MG63 (cell line): ENCODE measurements around the gene CORO6. TPM values are rescaled to one million over a fixed set of nuclear protein-coding genes. Genes with fewer than 3 reads are reported as not detected.

Experiments
- DNase-seq: peaks from one replicate; pipeline ENCODE4 v3.0.0-alpha.2; 2020
- H3K27me3 ChIP-seq: fragments of 250-450 bp; sonication (Bioruptor Pico); 2 replicates; pipeline ENCODE4 v1.5.1; 2020; ENCODE audit warnings: mild to moderate bottlenecking, moderate library complexity
- H3K36me3 ChIP-seq: fragments of 250-450 bp; sonication (Bioruptor Pico); 2 replicates; pipeline ENCODE4 v1.5.1; 2020; ENCODE audit warnings: mild to moderate bottlenecking, moderate library complexity
- H3K4me3 ChIP-seq: fragments of 250-450 bp; sonication (Bioruptor Pico); 2 replicates; pipeline ENCODE4 v1.5.1; 2020; ENCODE audit warnings: mild to moderate bottlenecking, moderate library complexity
- H3K9me3 ChIP-seq: fragments of 250-450 bp; sonication (Bioruptor Pico); 2 replicates; pipeline ENCODE4 v1.5.1; 2020; ENCODE audit warnings: mild to moderate bottlenecking, moderate library complexity
- total RNA-seq: library from RNA; depleted of rRNA; stranded (reverse); fragments of >200 nt; shearing (Covaris generic); gene quantifications from 2 replicates; pipeline ENCODE4 v1.2.3, GENCODE V29; 2014; ENCODE audit warnings: low replicate concordance

CORO6 gene
- total RNA-seq, 1 experiment from 2014 or later: 1.2 TPM

DNA sequence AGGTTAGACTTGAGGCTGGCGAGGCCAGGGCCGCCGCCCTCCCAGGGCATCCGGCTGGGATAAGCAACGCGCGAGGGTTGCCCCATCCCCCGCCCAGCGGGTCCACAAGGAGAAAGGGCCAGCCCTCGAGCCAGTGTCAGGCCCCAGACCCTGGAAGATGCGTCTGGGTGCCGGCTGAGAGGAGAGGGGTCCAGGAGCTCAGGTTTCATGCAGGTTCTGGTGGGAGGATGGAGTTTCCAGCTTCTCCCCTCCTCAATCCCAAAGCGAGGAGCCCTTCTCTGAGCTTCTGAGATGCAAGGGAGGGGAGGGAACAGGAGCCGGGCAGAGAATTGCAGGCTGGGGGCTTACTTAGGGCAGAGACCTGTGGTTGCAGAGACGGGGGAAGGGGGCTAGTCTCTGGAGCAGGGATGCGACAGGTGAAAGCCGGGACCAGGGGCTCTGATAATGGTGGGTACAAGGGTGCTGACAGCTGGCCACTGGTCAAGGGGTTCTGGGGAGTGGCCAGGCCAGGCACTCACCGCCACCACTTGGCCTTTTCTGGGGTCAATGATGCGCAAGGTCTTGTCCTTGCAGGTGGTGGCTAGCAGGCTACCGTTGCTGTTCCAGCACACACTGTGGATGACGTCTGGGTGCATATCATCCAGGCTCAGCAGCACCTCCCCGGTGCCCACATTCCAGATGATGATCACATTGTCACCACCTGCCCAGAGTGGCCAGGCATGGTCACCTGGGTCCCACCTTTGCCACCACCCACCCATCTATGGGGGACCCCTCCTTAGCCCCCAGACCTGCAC is 4.2 kb downstream of the CORO6 start:
- no peak for DNase-seq
- H3K27me3 ChIP-seq: no peaks in the 10 kb centered on the region
- no peaks in the 10 kb centered on the region for H3K9me3 ChIP-seq
- no peak overlapping the region for H3K4me3 ChIP-seq
- no peaks in the 10 kb centered on the region for H3K36me3 ChIP-seq

DNA sequence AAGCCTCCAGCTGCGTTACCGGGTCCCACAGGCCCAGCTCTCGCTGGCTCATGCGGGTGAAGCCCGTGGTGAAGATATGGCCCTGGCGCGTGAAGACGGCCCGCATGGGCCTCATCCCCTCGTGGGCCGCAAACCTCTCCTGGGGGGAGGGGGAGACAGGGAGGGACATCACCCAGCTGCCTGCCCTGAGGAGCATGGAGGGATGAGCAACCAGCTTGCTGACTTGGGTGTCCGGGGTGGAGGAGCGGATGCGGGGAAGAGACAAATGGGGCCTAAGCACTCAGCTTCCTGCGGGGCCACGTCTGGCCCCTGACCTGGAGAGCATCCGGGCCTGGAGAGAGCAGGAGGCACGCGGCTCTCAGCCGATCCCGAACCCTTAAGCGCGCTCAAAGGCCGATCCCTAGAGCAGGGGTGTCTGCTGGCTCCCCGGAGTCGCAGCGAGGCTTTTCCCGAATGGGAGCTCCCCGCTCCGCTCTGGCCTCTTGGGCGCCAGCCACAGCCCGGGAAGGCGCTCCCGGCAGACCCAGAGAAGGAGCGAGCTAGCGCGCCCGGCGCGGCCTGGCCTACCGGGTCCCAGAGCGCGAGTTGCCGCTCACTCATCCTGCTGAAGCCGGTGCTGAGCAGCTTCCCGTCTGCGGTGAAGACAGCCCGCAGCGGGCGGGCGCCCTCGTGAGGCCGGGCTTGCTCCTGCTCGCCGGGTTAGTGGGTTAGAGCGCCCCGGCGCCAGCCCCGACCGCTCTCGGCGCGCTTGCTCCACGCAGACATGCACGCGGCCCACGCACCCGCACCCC is 5.0 kb downstream of the CORO6 start:
- no peaks in the 10 kb centered on the region for H3K36me3 ChIP-seq
- no peaks in the 10 kb centered on the region for H3K9me3 ChIP-seq
- no peak overlapping the region for H3K4me3 ChIP-seq
- DNase-seq: no peak
- H3K27me3 ChIP-seq: no peaks in the 10 kb centered on the region

DNA sequence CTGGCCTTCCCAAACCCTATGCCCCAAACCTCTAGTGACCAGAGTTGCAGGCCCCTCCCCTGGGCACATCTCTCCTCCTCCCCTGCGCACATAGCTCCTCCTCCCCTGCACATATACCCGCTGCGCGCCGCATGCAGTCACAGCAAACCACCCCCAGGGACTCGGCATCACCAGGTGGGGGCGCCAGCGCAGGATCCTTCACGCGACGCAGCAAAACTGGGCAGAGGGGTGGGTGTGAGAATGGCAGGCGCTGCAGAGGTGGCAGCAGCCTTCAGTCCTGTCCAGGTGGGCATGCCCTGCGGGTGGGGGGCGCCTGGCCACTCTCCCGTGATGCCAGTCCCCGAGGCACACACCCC is 5.6 kb downstream of the CORO6 start:
- no peak for DNase-seq
- H3K36me3 ChIP-seq: no peaks in the 10 kb centered on the region
- H3K4me3 ChIP-seq: no peak overlapping the region
- no peaks in the 10 kb centered on the region for H3K27me3 ChIP-seq
- no peaks in the 10 kb centered on the region for H3K9me3 ChIP-seq

DNA sequence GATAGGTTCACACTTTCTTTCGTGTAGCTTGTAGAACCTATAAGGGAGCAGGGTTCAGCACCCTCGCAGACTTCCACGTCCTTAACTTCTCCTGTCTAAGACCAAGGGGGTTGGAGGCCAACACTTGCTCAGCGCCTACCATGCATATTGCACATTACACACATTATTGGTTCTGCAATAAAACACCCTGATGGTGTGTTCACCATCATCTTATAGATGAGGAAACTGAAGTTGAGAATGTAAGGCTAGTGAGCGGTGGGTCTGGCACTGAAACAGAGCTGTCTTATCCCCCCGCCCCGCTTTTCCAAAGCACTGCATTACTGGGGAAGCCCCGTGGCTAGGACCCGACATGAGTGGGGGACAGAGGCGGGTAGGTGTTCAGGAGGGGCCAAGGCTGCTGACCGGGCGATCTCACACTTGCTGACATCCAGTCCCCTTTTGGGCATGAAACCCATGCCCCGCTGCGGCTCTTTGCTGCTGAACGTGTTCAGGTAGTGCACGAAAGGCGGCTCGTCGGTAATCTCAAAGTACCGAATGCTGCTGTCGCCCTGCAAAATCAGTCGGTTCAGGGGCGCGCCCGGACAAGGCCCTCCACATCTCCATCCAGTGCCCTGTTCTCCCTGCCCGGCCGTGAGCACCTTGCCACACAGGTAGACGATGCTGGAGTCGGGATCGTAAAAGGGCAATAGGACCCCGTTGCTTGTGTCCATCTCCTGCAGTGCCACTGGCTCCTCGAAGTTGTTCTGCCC is 6.2 kb downstream of the CORO6 start:
- Histone ChIP-seq H3K9me3 (no peaks in the 10 kb centered on the region), H3K36me3 (no peaks in the 10 kb centered on the region), H3K27me3 (no peaks in the 10 kb centered on the region), H3K4me3 (no peak overlapping the region)
- no peak for DNase-seq

DNA sequence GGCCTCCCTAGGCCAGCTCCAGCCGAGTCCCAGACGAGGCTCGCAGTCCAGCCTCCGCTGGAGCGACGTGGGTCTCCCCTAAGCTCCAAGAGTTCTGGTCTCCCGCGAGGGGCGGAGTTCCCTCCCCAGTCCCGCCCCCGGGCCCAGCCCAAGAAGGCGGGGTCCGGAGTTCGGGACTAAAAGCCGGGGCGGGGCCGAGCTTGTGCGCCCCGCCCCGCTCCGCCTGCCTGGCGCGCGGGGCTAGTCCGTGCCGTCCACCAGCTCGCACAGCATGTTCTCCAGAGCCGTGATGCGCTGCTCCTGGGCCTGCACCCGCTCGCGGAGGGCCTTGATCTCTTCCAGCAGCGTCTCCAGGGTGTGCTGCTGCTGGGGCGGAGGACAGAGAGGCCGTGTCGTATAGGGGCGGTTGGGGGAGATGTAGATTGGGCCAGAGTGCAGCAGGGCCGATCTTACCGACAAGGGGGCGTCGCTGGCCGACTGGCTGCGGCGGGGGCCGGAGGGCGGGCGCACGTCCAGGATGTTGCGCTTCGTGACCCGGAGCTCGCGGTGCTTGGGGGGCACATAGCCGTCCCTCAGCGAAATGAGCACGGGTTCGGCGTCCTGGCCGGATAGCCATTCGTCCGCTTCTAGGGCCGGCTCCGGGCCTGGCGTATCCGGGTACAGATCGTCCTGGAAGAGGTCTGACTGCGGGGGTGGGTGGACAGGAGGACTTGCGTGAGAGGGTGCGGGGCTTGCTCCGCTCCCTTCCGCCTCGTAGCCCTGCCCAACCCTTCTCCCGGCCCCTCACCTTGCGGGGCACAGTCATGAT is 7.0 kb downstream of the CORO6 start:
- DNase-seq: peak; percentile 81
- Histone ChIP-seq H3K27me3 (no peaks in the 10 kb centered on the region), H3K9me3 (no peaks in the 10 kb centered on the region), H3K36me3 (no peaks in the 10 kb centered on the region), H3K4me3 (peak overlapping the region; percentile 8; the same call in 1 of the 2 replicates)

DNA sequence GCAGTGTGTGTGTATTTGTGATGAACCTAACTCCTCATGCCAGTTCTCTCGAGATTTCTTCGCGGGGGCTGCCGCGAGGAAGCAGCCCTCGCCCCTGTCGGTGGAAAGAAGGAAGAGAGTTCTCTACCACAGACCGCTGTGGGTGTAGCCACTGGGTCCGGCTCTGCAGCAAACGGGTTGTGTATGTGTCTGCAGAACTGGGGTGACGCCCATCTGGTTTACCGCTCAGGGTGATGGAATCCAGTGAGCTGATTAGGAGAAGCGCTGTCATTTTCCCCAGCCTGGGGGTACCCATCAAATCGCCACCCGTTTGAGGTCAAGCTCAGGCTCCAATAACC is 7.7 kb downstream of the CORO6 start:
- no peaks in the 10 kb centered on the region for H3K27me3 ChIP-seq
- H3K36me3 ChIP-seq: no peaks in the 10 kb centered on the region
- no peak for DNase-seq
- no peaks in the 10 kb centered on the region for H3K9me3 ChIP-seq
- H3K4me3 ChIP-seq: peak overlapping the region; percentile 8; the same call in 1 of the 2 replicates

DNA sequence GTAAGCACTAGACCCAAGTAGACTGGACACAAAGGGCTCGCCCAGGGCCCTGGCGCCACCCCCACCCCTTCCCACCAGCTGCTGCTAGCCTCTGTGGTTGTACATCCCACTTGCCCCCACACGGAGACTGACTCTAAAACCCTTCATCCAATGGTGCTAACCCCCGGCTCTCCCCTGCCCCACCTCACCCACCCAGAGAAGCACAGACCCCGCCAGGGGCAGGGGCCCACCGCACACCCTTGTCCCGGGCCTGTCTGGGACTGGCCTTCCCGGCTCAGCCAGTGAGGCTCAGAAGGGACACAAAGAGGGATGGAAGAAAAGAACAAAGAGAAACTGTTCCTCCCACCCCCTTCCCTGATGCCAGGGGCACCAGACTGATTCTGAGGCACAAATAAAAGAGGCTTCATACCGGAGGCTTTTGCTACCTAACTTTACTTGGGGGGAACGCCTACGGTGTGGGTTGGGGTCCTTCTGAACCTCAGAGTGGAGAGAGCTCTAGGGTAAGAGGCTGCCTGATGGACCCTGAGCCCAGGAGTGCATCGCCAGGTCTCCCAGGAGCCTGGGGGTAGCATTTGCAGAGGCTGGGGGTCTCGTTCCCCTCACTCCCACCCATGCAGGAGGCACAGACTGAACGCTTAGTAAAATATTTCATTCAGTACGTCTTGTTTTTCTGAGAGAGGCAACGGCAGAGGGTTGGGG is 8.2 kb downstream of the CORO6 start:
- Histone ChIP-seq H3K36me3 (no peaks in the 10 kb centered on the region), H3K4me3 (no peak overlapping the region)
- DNase-seq: no peak

DNA sequence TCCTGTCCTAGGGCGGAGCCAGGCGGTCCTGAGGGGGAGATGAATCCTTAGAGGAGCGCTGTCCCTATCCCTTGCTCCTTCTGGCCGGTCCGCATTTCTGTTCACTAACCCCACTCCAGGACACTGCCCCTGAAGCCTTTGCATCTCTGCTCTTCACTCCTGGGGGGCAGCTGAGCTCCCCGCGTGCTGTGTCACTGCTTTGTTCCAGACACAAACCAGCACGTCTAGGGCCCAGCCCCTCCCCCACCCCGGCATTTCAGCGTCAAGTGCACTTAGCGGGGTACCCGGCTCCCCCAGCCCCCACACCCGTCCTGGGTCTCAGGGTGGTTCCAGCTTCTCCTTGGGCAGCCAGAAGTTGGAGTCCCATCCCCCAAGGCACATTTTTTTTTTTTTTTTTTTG is 8.9 kb downstream of the CORO6 start:
- Histone ChIP-seq H3K27me3 (no peaks in the 10 kb centered on the region), H3K4me3 (no peak overlapping the region), H3K36me3 (no peaks in the 10 kb centered on the region), H3K9me3 (no peaks in the 10 kb centered on the region)
- DNase-seq: no peak

More for the DNA sequence above, 8.2 kb downstream of the CORO6 start:
- H3K9me3 ChIP-seq: no peaks in the 10 kb centered on the region
- no peaks in the 10 kb centered on the region for H3K27me3 ChIP-seq

DNA sequence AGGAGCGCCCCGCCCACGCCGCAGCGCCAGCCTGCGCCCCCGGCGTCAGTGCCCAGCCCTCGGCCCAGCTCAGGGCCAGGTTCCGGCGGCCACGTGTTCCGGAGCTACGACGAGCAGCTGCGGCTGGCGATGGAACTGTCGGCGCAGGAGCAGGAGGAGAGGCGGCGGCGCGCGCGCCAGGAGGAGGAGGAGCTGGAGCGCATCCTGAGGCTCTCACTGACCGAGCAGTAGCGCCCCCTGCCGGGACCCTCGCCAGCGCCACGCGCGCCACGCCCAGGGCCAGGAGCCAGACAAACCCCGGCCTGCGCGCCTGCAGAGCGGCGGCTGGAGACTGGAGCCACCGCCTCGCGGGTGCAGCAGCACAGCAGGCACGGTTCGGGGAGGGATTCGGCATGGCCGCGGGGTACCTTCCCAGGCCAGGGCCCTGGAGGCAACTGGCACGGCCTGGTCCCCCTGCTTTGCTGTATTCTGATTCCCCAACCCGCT is 9.3 kb downstream of the CORO6 start:
- no peaks in the 10 kb centered on the region for H3K27me3 ChIP-seq
- H3K9me3 ChIP-seq: no peaks in the 10 kb centered on the region
- DNase-seq: no peak
- H3K4me3 ChIP-seq: no peak overlapping the region
- H3K36me3 ChIP-seq: no peaks in the 10 kb centered on the region

DNA sequence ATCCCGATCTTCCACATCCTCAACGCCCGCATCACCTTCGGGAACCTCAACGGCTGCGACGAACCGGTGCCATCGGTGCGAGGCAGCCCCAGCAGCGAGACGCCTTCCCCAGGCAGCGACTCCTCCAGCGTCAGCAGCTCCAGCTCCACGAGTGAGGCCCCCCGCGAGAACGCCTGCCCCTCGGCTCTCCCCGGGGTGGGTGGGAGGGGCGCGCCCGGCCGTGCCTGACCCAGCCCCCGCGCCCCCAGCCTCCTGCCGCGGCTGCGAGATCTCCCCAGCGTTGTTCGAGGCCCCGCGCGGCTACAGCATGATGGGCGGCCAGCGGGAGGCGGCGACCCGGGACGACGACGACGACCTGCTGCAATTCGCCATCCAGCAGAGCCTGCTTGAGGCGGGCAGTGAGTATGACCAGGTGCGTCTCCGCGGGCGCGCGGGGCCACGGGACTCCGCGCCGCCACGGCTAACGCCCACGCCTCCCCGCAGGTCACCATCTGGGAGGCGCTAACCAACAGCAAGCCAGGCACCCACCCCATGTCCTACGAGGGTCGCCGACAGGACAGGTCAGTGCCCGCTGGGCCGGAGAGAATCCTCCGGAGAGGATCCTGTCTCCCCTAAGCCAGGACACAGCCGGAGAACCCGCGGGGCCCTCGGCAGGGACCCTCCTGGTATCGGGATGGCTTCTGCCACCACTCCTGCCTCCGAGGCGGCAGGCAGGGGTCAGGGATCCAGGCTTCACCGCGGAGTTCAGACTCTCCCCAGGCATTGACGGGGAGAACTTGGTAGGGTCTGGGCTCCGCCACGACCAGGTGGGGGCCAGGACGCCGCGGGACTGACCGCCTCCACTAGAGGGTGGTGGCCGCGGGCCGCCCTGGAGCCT is 10.1 kb downstream of the CORO6 start:
- Histone ChIP-seq H3K9me3 (no peaks in the 10 kb centered on the region), H3K4me3 (no peak overlapping the region), H3K27me3 (no peaks in the 10 kb centered on the region), H3K36me3 (no peaks in the 10 kb centered on the region)
- DNase-seq: no peak

DNA sequence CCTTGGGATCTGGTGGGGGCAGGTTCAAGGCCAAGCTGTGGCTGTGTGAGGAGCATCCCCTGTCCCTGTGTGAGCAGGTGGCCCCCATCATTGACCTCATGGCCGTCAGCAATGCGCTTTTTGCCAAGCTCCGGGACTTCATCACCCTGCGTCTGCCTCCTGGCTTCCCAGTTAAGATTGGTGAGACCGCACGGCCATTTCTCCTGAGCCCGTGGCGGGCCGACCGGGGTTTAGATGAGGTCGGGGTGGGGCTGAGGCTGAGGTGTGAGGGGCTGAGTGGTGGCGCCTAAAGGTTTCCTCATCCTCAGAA is 10.7 kb downstream of the CORO6 start:
- H3K4me3 ChIP-seq: no peak overlapping the region
- no peak for DNase-seq
- no peaks in the 10 kb centered on the region for H3K36me3 ChIP-seq
- no peaks in the 10 kb centered on the region for H3K9me3 ChIP-seq
- no peaks in the 10 kb centered on the region for H3K27me3 ChIP-seq

DNA sequence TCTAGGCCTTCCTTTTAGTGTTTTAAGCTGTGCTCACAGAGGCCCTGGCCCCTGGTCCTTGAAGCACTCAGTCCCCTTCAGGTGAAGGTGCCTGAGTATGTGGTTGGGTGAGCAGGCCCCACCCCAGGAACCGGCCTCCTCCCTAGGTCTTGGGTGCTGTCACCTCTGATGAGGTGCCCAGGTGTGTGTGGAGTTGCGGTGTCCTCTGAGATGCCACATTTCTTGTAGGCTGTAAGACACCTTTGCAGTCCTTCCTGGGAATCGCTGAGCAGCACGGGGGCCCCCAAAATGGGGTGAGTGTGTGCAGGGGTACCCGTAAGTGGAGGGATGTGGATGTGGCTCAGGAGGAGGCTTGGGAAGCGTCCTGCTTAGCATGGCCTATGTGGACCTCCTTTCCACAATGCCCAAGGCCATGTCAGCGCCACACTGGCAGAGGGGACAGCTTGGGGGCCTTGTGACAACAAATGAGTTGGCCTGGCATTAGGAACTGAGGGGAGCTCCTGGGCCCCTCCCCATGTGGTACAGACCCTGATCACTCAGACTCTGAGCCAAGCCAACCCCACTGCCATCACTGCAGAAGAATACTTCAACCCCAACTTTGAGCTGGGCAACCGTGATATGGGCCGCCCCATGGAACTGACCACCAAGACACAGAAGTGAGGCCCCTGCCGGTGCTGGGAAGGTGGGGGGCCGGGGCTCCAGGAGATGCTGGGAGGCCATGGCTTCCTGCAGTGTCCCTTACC is 11.2 kb downstream of the CORO6 start:
- no peaks in the 10 kb centered on the region for H3K36me3 ChIP-seq
- no peak for DNase-seq
- H3K9me3 ChIP-seq: no peaks in the 10 kb centered on the region
- no peak overlapping the region for H3K4me3 ChIP-seq
- H3K27me3 ChIP-seq: no peaks in the 10 kb centered on the region

DNA sequence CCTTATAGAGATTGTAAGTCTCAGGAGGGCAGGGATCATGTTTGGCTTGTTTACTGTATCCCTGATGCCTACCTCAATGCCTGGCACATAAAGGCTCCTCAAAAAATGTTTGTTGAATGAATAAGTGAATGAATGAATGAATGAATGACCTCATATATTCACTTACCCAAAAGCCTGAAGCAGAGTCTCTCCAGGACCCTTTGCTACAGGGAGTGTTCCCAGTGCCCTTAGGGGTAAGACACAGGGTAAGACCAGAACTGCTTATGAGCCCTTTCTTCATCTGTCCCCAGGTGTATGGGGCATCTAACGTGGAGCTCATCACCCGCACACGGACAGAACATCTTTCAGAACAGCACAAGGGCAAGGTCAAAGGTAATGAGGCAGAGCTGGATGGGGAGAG is 12.3 kb downstream of the CORO6 start:
- H3K9me3 ChIP-seq: no peaks in the 10 kb centered on the region
- DNase-seq: no peak
- no peaks in the 10 kb centered on the region for H3K36me3 ChIP-seq

DNA sequence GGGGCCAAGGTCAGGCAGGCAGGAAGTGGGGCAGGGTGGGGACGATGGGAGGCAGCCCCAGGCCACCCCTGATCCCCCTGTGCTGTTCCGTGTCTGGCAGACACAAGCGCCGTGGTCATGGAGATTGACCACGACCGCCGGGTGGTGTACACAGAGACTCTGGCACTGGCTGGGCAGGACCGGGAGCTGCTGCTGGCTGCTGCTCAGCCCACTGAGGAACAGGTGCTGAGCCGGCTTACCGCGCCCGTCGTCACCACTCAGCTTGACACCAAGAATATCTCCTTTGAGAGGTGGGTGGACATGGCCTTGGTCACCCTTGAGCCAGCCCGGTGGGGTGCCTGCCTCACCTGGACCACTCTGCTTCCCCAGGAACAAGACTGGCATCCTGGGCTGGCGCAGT is 13.7 kb downstream of the CORO6 start:
- Histone ChIP-seq H3K4me3 (no peak overlapping the region), H3K9me3 (no peaks in the 10 kb centered on the region), H3K36me3 (no peaks in the 10 kb centered on the region), H3K27me3 (no peaks in the 10 kb centered on the region)
- no peak for DNase-seq

More for the DNA sequence above, 12.3 kb downstream of the CORO6 start:
- no peak overlapping the region for H3K4me3 ChIP-seq
- no peaks in the 10 kb centered on the region for H3K27me3 ChIP-seq
